GM10266 (cell line): ENCODE data around the gene AP4S1.
"Not testable (repeated sequence)": the region's sequence is repeated elsewhere in the genome, so short reads cannot be mapped to it uniquely, and the experiment has no call there.

Experiments
- DNase-seq: peaks from one replicate; pipeline ENCODE4 v3.0.0; 2012; ENCODE audit errors: extremely low spot score
- CTCF ChIP-seq: IDR thresholded peaks from 2 replicates; pipeline ENCODE4 v1.5.1; 2012; ENCODE audit warnings: mild to moderate bottlenecking, low read depth; ENCODE audit not compliant: control insufficient read depth, insufficient read depth; ENCODE audit errors: missing control alignments

Gene AP4S1

GRCh38 chr14:31029016-31029970 lies 3.8 kb downstream of the AP4S1 start:
- TF ChIP-seq CTCF = no peak
- no peak for DNase-seq

- TF ChIP-seq CTCF = no peak
- DNase-seq = no peak
These were observed 5.0 kb downstream of the AP4S1 start for GRCh38 chr14:31030469-31030868.

- TF ChIP-seq CTCF = no peak
- DNase-seq = no peak
These were observed 11.1 kb downstream of the AP4S1 start for GRCh38 chr14:31036552-31036951.

- no peak for DNase-seq
- TF ChIP-seq CTCF = no peak
These were observed 12.3 kb downstream of the AP4S1 start for GRCh38 chr14:31037709-31038221.

GRCh38 chr14:31038521-31039166 lies 13.2 kb downstream of the AP4S1 start:
- no peak for DNase-seq
- no peak for TF ChIP-seq CTCF

GRCh38 chr14:31042300-31042699 lies 16.9 kb downstream of the AP4S1 start:
- no peak for DNase-seq
- TF ChIP-seq CTCF = no peak

GRCh38 chr14:31042893-31043292 lies 17.4 kb downstream of the AP4S1 start:
- not testable (repeated sequence) for DNase-seq
